Transverse colon (tissue), 4 donors: Measurements from ENCODE around the gene NAA40. TPM values are rescaled to one million over a fixed set of nuclear protein-coding genes. Genes with fewer than 3 reads are reported as not detected.

ENCODE experiments used
- DNase-seq: peaks from one replicate; pipeline ENCODE4 v3.0.0-alpha.2; 2019
- H3K27ac ChIP-seq, 4 donors: fragments of 200-600 bp; sonication (generic); 2 replicates each; pipeline ENCODE4 v1.5.1; 2016 to 2018; ENCODE audit warnings: inconsistent platforms in 4 of 4
- H3K27me3 ChIP-seq: fragments of 200-600 bp; sonication (generic); 2 replicates; pipeline ENCODE4 v1.5.1; 2017; ENCODE audit warnings: inconsistent platforms
- H3K36me3 ChIP-seq, 4 donors: fragments of 200-600 bp; sonication (generic); 2 replicates each; pipeline ENCODE4 v1.5.1; 2017 to 2019; ENCODE audit warnings: inconsistent platforms in 4 of 4
- H3K4me1 ChIP-seq, 4 donors: fragments of 200-600 bp; sonication (generic); 2 replicates each; pipeline ENCODE4 v1.5.1; 2017 to 2020; ENCODE audit warnings: inconsistent platforms in 4 of 4
- H3K4me3 ChIP-seq, 4 donors: fragments of 200-600 bp; sonication (generic); 1 replicate in 1 of 4; 2 replicates in 3 of 4; pipeline versions ENCODE4 v1.5.1 to v1.6.1; 2017 to 2019; ENCODE audit warnings: inconsistent platforms in 4 of 4
- H3K9me3 ChIP-seq, 2 donors: fragments of 200-600 bp; sonication (generic); 2 replicates each; pipeline ENCODE4 v1.5.1; 2017 to 2019; ENCODE audit warnings: inconsistent platforms in 2 of 2
- CTCF ChIP-seq, 5 experiments: fragments of 200-600 bp in 3 of 5; fragments of 450-650 bp in 2 of 5; sonication (generic) in 3 of 5; IDR thresholded peaks; 1 replicate in 2 of 5; 2 replicates in 3 of 5; pipeline ENCODE4 v1.5.1; 2016 to 2017; ENCODE audit warnings: antibody characterized with exemption in 5 of 5, inconsistent platforms in 3 of 5, mild to moderate bottlenecking in 2 of 5, moderate library complexity in 1 of 5
- EP300 ChIP-seq: sonication (generic); formaldehyde crosslinking; IDR thresholded peaks from one replicate; pipeline ENCODE4 v1.6.1; 2017; ENCODE audit warnings: antibody characterized with exemption, low read depth
- POLR2A ChIP-seq: fragments of 450-650 bp; IDR thresholded peaks from one replicate; pipeline ENCODE4 v1.6.1; 2016; ENCODE audit warnings: antibody characterized with exemption, mild to moderate bottlenecking, moderate library complexity
- POLR2AphosphoS5 ChIP-seq, 3 donors: sonication (generic); formaldehyde crosslinking; IDR thresholded peaks; one replicate each; pipeline ENCODE4 v1.6.1; 2016; ENCODE audit warnings: antibody characterized with exemption in 3 of 3
- WGBS, 2 donors: methylation state at CpG; one replicate each; pipeline ENCODE4 v1.1.5; 2018; ENCODE audit warnings: low coverage in 1 of 2; 5-methylcytosine and 5-hydroxymethylcytosine counted together
- in situ Hi-C, 4 donors: fragments of 200-750 bp; cut with MboI; loops; one replicate each; pipeline versions ENCODE4 v1.15.0 to v1.15.1; 2017; ENCODE audit warnings: low sequenced_read_pairs in 3 of 4, low pct_ligation_motif_present in 1 of 4, low pct_unique_long_range_greater_than_20kb in 1 of 4
- intact Hi-C: fragments of 100-400 bp; cut with DNase I; formaldehyde crosslinking; loops from one replicate; pipeline ENCODE4 v1.15.1; 2023; ENCODE audit warnings: low total_unique reads
- total RNA-seq, 4 donors: library from RNA; depleted of rRNA; stranded (reverse); fragments of >200 nt; gene quantifications; one replicate each; pipeline ENCODE4 v1.1.0, GENCODE V29; 2016

The NAA40 gene
- total RNA-seq, 4 donors from 2014 or later, result 25.8 to 36.6 (median 34.3) TPM

DNA sequence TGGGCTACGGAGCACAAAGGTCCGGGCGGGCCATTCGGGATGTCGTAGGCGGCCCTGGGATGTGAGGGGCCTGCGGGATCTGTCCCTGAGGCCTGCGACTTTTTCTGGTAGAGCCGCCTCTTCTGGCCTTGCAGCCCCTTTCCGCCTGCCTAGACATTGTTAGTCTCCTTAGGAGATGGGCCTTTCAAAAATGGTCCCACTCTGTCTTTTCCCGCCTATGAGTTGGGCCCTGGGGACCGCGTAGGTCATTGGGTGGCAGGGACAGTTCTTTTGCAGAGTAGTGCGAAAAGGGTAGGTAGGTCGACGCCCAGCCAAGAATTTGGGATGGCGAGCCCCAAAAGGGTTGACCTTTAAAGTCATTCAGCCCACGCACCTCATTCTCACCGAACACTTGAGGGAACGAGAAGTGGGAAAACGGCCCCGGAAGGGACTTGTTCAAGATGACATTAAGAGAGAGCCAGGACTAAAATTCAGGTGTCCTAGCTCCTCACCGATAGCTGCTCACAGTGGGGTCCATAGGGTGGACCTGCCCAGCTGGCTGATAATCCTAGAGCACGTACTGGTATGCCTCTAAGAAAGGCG, 48.2 kb downstream of the NAA40 start:
- no peaks in the 10 kb centered on the region for H3K9me3 ChIP-seq
- TF ChIP-seq POLR2AphosphoS5 (IDR thresholded peaks at IDR 0.05) (no peak), EP300 (no peak), POLR2A (no peak), CTCF (IDR thresholded peaks at IDR 0.05) (no peak)
- H3K4me3 ChIP-seq, result peak overlapping the region; percentile 84 to 100 (median 95)
- intact Hi-C loops, result no loop called here
- H3K36me3 ChIP-seq, result peaks cover 0 to 6% (median 2%) of the 10 kb centered on the region in 4 donors
- in situ Hi-C loops, result no loop called here
- no peaks in the 10 kb centered on the region for H3K27me3 ChIP-seq
- DNase-seq, result no peak
- H3K4me1 ChIP-seq, result peaks cover 10 to 26% (median 16%) of the 10 kb centered on the region in 4 donors
- WGBS, 2 donors, result 42 to 77% methylated on average over 7 to 25 of the region's 25 CpGs
- H3K27ac ChIP-seq, result peak overlapping the region; percentile 84 to 95 (median 92)

DNA sequence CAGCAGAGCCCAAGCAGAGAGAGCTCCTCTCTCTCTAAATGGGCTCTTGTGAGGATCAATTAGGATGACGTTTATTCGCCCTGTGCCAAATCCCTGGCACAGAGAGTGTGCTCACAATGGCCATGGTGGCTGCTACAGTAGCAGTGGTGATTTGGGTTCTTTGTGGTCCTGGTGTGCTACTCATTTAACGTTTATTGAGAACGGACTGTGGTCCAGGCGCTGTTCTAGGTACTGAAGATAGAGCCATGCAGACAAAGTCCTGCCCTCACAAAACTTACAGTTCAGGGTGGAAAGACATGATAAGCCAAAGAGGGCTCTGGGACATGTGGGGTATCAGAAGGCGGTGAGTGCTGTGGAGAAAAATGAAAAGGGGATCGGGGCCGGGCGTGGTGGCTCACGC, 52.8 kb downstream of the NAA40 start:
- H3K27me3 ChIP-seq, result no peaks in the 10 kb centered on the region
- intact Hi-C loops, result no loop called here
- 88 to 94% methylated on average over 8 to 10 of the region's 10 CpGs for WGBS, 2 donors
- no peak for DNase-seq
- peaks cover 8 to 20% (median 12%) of the 10 kb centered on the region in 4 donors for H3K4me1 ChIP-seq
- peaks cover 0 to 6% (median 2%) of the 10 kb centered on the region in 4 donors for H3K36me3 ChIP-seq
- in situ Hi-C loops, result loop anchor here in 3 of 4 donors (10.0 kb wide), 2 partner anchors 153 to 163 kb away; no protein-coding TSS in a partner anchor
- no peak overlapping the region for H3K27ac ChIP-seq
- H3K4me3 ChIP-seq, result no peak overlapping the region
- H3K9me3 ChIP-seq, result no peaks in the 10 kb centered on the region
- TF ChIP-seq CTCF (IDR thresholded peaks at IDR 0.05) (no peak), EP300 (no peak), POLR2AphosphoS5 (IDR thresholded peaks at IDR 0.05) (no peak), POLR2A (no peak)

DNA sequence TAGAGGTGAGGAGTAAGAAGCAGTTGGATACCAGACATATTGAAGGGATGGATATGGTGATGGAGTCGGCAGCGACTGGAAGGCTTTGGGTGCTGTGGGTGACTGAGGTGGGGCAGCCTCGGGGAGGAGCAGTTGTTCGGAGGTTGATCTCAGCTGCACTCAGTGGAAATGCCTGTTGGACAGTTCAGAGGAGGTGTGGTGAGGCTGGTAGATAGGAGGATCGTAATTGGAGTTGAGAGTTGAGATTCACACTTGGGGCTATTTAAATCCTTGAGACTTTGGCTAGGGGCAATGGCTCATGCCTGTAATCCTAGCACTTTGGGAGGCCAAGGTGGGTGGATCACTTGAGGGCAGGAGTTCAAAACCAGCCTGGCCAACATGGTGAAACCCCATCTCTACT, 54.3 kb downstream of the NAA40 start:
- peaks cover 0 to 5% (median under 1%) of the 10 kb centered on the region in 4 donors for H3K4me1 ChIP-seq
- H3K9me3 ChIP-seq, result no peaks in the 10 kb centered on the region
- H3K27ac ChIP-seq, result no peak overlapping the region
- H3K36me3 ChIP-seq, result peaks cover 0 to 19% (median 7%) of the 10 kb centered on the region in 4 donors
- 72 to 93% methylated on average over 3 to 5 of the region's 5 CpGs for WGBS, 2 donors
- no peak overlapping the region for H3K4me3 ChIP-seq
- in situ Hi-C loops, result loop anchor here in 3 of 4 donors (10.0 kb wide), 2 partner anchors 152 to 162 kb away; no protein-coding TSS in a partner anchor
- H3K27me3 ChIP-seq, result no peaks in the 10 kb centered on the region
- TF ChIP-seq POLR2A, result no peak
- TF ChIP-seq EP300, result no peak
- DNase-seq, result no peak
- intact Hi-C loops, result no loop called here

DNA sequence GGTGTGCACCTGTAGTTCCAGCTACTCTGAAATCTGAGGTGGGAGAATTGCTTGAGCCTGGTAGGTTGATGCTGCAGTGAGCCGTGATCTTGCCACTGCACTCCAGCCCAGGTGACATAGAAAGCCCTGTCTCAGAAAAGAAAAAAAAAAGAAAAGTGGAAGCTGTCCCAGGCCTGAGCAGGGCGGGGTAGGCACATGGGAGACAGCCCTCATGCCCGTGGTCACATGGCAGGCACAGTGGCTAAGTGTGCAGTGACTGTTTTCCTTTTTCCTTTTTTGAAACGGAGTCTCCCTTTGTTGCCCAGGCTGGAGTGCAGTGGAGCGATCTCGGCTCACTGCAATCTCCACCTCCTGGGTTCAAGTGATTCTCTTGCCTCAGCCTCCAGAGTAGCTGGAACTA, 55.2 kb downstream of the NAA40 start:
- Histone ChIP-seq H3K4me1 (peaks cover under 1 to 8% (median 3%) of the 10 kb centered on the region in 4 donors), H3K4me3 (no peak overlapping the region), H3K9me3 (no peaks in the 10 kb centered on the region), H3K27me3 (no peaks in the 10 kb centered on the region), H3K27ac (no peak overlapping the region), H3K36me3 (peaks cover 0 to 17% (median 6%) of the 10 kb centered on the region in 4 donors)
- WGBS, 2 donors, result 33 to 73% methylated on average over 2 to 6 of the region's 6 CpGs
- in situ Hi-C loops (loop anchor here in 3 of 4 donors (10.0 kb wide), 2 partner anchors 151 to 161 kb away; no protein-coding TSS in a partner anchor), intact Hi-C loops (no loop called here)
- TF ChIP-seq CTCF (IDR thresholded peaks at IDR 0.05) (no peak), POLR2AphosphoS5 (IDR thresholded peaks at IDR 0.05) (no peak), POLR2A (no peak), EP300 (no peak)
- DNase-seq, result no peak
